GM12873 (cell line): ENCODE data around the gene ZNF70.

ENCODE experiments used
- TF ChIP-seq, protein P1 (sequence below): IDR thresholded peaks from 2 replicates; pipeline ENCODE4 v1.5.1; 2012; ENCODE audit warnings: low read depth, mild to moderate bottlenecking, moderate library complexity, low read length, control low read depth; ENCODE audit not compliant: insufficient read depth; ENCODE audit errors: missing control alignments

The ZNF70 gene

DNA sequence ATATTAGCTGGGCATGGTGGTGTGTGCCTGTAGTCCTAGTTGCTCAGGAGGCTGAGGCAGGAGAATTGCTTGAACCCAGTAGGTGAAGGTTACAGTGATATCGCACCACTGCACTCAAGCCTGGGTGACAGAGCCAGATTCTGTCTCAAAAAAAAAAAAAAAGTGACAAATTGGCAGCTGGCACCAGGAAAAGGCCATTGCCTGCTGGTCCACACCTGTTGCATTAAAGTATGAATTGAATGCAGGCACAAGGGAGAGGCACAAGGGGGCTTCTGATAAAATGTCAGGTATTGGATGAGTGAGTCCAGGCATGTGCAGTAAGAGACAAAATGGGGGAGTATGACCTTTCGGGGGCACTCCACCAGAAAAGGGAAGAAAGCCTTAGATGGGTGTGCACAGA, 28.2 kb downstream of the ZNF70 start:
- TF ChIP-seq, protein P1, sequence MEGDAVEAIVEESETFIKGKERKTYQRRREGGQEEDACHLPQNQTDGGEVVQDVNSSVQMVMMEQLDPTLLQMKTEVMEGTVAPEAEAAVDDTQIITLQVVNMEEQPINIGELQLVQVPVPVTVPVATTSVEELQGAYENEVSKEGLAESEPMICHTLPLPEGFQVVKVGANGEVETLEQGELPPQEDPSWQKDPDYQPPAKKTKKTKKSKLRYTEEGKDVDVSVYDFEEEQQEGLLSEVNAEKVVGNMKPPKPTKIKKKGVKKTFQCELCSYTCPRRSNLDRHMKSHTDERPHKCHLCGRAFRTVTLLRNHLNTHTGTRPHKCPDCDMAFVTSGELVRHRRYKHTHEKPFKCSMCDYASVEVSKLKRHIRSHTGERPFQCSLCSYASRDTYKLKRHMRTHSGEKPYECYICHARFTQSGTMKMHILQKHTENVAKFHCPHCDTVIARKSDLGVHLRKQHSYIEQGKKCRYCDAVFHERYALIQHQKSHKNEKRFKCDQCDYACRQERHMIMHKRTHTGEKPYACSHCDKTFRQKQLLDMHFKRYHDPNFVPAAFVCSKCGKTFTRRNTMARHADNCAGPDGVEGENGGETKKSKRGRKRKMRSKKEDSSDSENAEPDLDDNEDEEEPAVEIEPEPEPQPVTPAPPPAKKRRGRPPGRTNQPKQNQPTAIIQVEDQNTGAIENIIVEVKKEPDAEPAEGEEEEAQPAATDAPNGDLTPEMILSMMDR: no peak

DNA sequence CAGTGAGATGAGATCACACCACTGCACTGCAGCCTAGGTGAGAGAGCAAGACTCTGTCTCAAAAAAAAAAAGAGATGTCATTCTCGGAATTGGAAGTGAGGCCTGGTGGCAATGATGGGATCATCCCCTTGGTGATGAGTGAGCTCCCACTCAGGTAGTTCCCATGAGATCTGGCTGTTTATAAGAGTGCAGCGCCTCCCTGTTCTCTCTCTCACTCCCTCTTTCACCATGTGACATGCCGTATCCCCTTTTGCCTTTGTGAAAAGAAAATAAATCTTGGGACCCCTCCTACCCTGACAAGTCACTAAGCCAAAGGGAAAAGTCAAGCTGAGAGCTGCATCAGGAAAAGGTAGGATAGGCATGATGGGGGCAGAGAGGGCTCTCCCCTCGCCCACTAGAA, 28.8 kb downstream of the ZNF70 start:
- TF ChIP-seq, protein P1: no peak

DNA sequence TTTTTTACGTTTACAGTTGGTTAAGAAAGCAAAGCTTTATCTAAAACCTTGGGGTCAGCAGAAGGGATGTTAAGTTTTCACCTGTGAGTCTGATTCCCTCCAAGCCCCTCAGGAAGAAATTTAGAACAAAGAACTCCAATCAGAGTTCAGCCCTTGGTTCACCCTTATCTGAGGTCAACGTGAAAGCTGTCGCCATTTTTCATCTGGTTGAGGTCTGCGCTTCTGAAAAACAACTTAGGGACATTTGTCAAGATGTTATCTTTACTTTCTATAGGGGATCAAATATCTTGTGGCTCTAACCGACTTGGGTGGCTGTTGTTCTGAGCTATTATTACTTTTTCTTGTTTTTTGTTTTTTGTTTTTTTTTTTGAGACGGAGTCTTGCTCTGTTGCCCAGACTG, 30.1 kb downstream of the ZNF70 start:
- TF ChIP-seq, protein P1: no peak

DNA sequence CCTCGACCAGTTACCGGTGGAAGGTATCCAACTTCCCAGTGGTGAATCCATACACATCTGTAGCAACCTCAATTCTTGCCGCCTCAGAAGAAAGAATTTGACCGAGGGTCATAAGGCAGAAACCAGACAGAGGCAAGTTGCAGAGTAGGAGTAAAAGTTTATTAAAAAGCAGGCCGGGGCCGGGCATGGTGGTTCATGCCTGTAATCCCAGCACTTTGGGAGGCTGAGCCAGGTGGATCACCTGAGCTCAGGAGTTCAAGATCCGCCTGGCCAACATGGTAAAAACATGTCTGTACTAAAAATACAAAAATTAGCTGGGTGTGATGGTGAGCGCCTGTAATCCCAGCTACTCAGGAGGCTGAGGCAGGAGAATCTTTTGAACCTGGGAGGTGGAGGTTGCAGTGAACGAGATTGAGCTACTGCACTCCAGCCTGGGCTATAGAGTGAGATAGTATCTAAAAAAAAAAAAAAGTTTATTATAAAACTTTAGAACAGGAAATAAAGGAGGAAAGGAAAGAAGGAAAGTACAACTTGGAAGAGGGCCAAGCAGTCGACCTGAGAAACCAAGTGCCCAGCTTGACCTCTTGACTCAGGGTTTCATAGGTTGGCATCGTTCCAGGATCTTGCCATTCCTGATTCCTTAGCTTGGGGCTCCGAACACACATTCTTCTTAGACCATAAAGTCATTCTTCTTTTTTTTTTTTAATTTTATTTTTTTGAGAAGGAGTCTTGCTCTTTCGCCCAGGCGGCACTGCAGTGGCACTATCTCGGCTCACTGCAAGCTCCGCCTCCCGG, 32.3 kb downstream of the ZNF70 start:
- TF ChIP-seq, protein P1: no peak

DNA sequence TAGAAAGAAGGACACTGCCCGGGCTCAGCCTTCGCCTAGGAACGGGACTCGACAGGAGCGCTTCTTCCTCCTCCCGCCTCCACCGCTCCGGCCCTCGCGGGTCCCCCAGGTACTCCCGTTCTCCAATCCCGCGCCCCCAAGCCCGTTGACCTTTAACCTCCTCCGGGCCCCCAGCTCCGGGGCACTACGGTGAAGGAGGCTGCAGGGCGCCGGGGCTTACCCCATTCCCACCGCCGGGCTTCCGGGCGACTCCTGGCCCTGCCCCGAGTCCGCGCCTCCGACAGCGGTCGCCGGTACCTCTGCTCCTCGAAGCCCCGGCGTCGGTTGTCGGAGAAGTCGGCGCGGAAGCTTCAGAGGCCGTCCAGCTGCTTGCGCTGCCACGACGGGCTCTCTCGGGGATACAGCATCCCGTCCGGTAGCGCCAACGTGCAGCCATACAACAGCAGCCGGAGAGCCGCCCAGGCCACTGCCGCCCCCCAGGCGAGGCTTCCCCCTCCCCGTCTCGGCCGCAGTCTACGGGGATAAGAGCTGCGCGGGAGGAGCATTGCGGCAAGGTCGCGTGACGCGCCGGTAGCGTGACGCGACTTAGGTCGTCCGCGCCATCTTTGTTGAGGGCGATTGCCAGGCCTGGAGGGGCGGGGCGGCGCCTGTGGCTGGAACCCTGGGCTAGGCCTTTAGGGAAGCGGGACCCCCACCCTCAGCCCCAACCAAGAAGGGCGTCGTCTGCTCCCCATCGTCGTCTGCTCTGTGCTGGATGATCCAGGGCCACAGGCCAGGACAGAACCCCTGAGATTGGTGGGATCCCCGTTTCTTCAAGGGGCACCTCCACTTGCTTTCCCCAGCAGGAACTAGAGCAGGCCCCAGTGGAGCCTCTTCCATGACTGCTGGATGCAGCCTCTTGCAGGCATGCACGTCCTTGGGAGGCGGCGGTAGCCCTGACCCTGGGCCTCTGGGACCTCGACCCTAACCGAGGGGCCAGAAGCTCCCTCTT, 33.8 kb downstream of the ZNF70 start:
- TF ChIP-seq, protein P1: no peak

DNA sequence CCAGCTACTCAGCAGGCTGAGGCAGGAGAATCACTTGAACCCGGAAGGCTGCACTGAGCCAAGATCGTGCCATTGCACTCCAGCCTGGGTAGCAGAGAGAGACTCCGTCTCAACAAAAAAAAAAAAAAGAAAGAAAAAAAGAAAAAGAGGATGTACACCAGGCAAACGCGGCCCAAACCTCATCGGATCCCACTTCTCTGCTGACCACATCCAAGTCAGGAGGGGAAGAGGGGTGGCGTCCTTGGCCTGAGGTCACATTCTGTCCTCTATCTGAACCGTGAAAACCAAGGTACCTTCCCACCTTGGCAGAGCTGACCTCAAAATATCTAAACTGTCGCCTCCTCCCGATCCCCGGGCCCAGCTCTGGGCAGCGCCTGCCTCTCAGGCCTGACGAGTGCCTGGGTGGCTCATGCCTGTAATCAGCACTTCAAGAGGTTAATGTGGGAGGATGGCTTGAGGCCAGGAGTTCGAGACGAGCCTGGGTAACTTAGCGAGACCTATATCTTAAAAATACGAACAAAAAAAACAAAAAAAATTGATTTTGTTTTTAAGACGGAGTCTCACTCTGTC, 35.0 kb downstream of the ZNF70 start:
- TF ChIP-seq, protein P1: no peak
